ENCODE measurements around the gene NKX1-2. TPM values are rescaled to one million over a fixed set of nuclear protein-coding genes. Genes with fewer than 3 reads are reported as not detected.
A peak's percentile ranks its signal among the peaks of the same experiment; 100 is the strongest.

Gene NKX1-2
- total and polyA plus RNA-seq, 2 donors from 2014 or later, result not detected

DNA sequence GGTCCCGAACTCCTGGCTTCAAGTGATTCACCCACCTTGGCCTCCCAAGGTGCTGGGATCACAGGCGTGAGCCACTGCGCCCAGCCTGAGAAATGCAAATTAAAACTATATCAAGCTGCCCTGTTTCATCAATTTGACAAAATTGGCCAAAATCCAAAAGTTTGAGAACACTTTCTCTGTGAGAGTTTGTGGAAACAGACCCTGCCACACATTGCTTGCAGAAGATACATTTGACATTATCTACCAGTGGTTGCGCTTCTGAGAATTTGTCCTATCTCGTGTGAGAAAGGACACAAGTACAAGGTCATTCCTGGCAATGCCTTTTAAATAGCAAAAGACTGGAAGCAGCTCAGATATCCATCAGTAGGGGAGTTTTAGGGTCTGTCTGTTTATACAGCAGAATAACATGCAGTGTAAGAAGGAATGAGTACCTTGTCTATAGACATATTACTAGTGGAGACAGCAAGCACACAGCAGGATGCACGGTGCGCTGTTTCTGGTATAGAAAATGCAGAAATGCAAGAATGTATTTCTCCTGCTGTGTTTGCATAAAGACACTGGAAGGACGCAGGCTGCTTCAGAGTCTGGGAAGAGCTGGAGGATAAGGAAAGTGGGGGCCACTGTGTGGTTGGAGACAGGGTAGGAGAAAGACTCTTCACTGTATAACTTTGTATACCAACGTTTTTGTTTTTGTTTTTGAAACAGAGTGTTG lies 16.1 kb upstream of the NKX1-2 start:
- no peak for FAIRE-seq

DNA sequence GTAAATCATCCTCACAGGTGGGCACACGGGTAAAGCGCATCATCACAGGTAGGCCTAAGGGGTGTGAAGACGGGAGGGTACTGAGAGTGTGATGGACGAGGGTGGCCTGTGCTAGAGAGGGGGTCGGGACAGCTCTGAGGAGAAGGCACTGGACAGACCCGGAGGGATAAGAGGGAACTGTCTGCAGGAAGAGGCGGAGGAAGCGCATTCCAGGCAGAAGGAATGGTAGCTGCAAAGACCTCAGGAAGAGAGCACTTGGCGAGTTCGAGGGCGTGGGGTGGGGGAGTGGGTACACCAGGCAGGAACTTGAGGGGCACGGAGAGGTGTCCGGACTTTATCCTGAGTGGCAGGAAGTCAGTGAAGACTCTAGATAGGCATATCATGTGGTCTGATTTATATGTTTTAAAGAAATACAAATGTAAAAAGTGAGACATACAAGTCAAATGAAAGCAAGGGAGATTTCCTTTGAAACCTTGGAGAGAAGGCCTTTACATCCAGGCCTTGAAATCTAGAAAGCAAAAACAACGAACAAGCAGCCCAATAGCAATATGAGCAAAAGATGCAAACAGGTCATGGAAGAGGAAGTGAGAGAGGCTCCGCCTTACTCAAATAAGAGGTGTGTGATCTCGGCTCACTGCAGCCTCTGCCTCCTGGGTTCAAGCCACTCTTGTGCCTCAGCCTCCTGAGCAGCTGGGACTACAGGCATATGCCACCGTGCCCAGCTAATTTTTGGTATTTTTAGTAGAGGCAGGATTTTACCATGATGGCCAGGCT lies 15.4 kb upstream of the NKX1-2 start:
- no peak for FAIRE-seq
- no peak for DNase-seq
- no peaks in the 10 kb centered on the region for H3K9me3 ChIP-seq (ENCODE audit: control insufficient read depth in 2 of 3, insufficient read depth in 1 of 3, low read length in 3 of 3)
- TF ChIP-seq, protein P1, sequence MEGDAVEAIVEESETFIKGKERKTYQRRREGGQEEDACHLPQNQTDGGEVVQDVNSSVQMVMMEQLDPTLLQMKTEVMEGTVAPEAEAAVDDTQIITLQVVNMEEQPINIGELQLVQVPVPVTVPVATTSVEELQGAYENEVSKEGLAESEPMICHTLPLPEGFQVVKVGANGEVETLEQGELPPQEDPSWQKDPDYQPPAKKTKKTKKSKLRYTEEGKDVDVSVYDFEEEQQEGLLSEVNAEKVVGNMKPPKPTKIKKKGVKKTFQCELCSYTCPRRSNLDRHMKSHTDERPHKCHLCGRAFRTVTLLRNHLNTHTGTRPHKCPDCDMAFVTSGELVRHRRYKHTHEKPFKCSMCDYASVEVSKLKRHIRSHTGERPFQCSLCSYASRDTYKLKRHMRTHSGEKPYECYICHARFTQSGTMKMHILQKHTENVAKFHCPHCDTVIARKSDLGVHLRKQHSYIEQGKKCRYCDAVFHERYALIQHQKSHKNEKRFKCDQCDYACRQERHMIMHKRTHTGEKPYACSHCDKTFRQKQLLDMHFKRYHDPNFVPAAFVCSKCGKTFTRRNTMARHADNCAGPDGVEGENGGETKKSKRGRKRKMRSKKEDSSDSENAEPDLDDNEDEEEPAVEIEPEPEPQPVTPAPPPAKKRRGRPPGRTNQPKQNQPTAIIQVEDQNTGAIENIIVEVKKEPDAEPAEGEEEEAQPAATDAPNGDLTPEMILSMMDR (IDR thresholded peaks at IDR 0.05; ENCODE audit: borderline replicate concordance, extremely low read depth, insufficient read depth), result no peak
- peaks cover 0 to 12% (median 0%) of the 10 kb centered on the region in 3 donors for H3K4me1 ChIP-seq (ENCODE audit: control insufficient read depth in 2 of 3, insufficient read depth in 2 of 3, low read depth in 1 of 3, low read length in 3 of 3)
- H3K27ac ChIP-seq (ENCODE audit: low read depth in 2 of 2, low read length in 2 of 2), result no peak overlapping the region
- intact Hi-C loops (cut with DNase I), result no loop called here
- no peaks in the 10 kb centered on the region for H3K27me3 ChIP-seq (ENCODE audit: control insufficient read depth, insufficient read depth, low read length)
- H3K4me3 ChIP-seq (ENCODE audit: low read length in 3 of 3), result no peak overlapping the region
- H3K9ac ChIP-seq (ENCODE audit: low read length in 3 of 3), result no peak overlapping the region
- no peaks in the 10 kb centered on the region for H3K36me3 ChIP-seq (ENCODE audit: control insufficient read depth in 2 of 3, insufficient read depth in 3 of 3, low read length in 3 of 3)

More for the DNA sequence above, 16.1 kb upstream of the NKX1-2 start:
- intact Hi-C loops (cut with DNase I), result no loop called here
- TF ChIP-seq, protein P1 (IDR thresholded peaks at IDR 0.05; ENCODE audit: borderline replicate concordance, extremely low read depth, insufficient read depth), result no peak
- DNase-seq, result no peak
- Histone ChIP-seq H3K9ac (ENCODE audit: low read length in 3 of 3) (no peak overlapping the region), H3K27ac (ENCODE audit: low read depth in 2 of 2, low read length in 2 of 2) (no peak overlapping the region), H3K36me3 (ENCODE audit: control insufficient read depth in 2 of 3, insufficient read depth in 3 of 3, low read length in 3 of 3) (no peaks in the 10 kb centered on the region), H3K9me3 (ENCODE audit: control insufficient read depth in 2 of 3, insufficient read depth in 1 of 3, low read length in 3 of 3) (no peaks in the 10 kb centered on the region), H3K27me3 (ENCODE audit: control insufficient read depth, insufficient read depth, low read length) (no peaks in the 10 kb centered on the region), H3K4me3 (ENCODE audit: low read length in 3 of 3) (no peak overlapping the region), H3K4me1 (ENCODE audit: control insufficient read depth in 2 of 3, insufficient read depth in 2 of 3, low read depth in 1 of 3, low read length in 3 of 3) (peaks cover 0 to 12% (median 0%) of the 10 kb centered on the region in 3 donors)

DNA sequence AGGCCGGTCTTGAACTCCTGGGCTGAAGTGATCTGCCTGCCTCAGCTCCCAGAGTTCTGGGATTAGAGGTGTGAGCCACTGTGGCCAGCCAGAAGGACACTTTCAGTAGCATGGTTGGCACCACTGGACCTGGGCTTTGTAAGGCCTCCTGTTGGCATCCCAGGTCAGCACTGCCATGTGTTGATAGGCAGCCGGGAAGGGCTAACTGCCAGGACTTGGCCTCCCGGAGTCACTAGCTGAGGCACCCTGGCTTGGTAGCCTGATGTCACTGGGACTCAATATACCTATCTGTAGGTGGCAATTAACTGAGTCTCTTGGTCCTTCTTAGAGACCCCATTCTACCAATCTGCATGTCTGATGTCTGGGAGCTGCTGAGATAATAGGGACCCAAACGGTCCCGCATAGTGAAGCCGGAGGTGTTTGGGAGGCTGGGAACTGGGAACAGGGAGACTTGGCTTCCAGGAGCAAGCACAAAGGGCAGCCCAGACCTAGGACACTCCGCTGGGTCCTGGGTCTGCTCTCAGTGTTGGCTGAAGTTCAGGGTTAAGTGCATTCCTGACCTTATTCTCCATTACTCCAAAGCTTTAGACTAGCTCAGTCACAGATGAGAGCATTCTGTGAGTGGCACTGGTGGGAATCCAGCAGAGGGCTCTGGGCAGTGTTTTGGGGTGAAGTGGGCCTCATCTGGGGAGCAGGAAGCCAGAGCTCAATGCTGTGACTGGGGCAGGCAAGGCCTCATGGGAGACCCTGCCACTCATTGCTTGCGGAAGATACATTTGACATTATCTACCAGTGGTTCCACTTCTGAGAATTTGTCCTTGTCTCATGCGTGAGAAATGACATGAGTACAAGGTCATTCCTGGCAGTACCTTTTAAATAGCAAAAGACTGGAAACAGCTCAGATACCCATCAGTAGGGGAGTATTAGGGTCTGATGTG lies 14.5 kb upstream of the NKX1-2 start:
- DNase-seq (peak in 1 of 5 donors; percentile 58), FAIRE-seq (no peak)
- Histone ChIP-seq H3K27ac (ENCODE audit: low read depth in 2 of 2, low read length in 2 of 2) (peak overlapping the region in 1 of 2 donors; percentile 52), H3K4me3 (ENCODE audit: low read length in 3 of 3) (no peak overlapping the region), H3K36me3 (ENCODE audit: control insufficient read depth in 2 of 3, insufficient read depth in 3 of 3, low read length in 3 of 3) (no peaks in the 10 kb centered on the region), H3K9me3 (ENCODE audit: control insufficient read depth in 2 of 3, insufficient read depth in 1 of 3, low read length in 3 of 3) (no peaks in the 10 kb centered on the region), H3K27me3 (ENCODE audit: control insufficient read depth, insufficient read depth, low read length) (no peaks in the 10 kb centered on the region), H3K9ac (ENCODE audit: low read length in 3 of 3) (no peak overlapping the region), H3K4me1 (ENCODE audit: control insufficient read depth in 2 of 3, insufficient read depth in 2 of 3, low read depth in 1 of 3, low read length in 3 of 3) (peaks cover 0 to 12% (median 0%) of the 10 kb centered on the region in 3 donors)
- TF ChIP-seq, protein P1 (IDR thresholded peaks at IDR 0.05; ENCODE audit: borderline replicate concordance, extremely low read depth, insufficient read depth), result no peak
- intact Hi-C loops (cut with DNase I), result no loop called here
